ENCODE measurements around the gene OR51S1.
"Not testable (repeated sequence)": the region's sequence is repeated elsewhere in the genome, so short reads cannot be mapped to it uniquely, and the experiment has no call there.

Gene OR51S1

GRCh38 chr11:4863876-4864275 lies 14.9 kb upstream of the OR51S1 start:
- Histone ChIP-seq H3K4me1 (ENCODE audit: control insufficient read depth, insufficient read depth, low read length) (no peaks in the 10 kb centered on the region), H3K27me3 (ENCODE audit: control insufficient read depth, insufficient read depth, low read length, poor library complexity, severe bottlenecking) (no peaks in the 10 kb centered on the region), H3K36me3 (ENCODE audit: control insufficient read depth, insufficient read depth, low read length) (no peaks in the 10 kb centered on the region), H3K27ac (ENCODE audit: insufficient read depth, low read depth, low read length, poor library complexity, severe bottlenecking) (no peak overlapping the region), H3K4me3 (ENCODE audit: insufficient read depth, low read depth, low read length) (no peak overlapping the region), H3K9me3 (ENCODE audit: control insufficient read depth, low read length) (peaks cover 2% of the 10 kb centered on the region)
- 87 to 88% methylated on average over 3 to 4 of the region's 4 CpGs for WGBS, 2 experiments

GRCh38 chr11:4862447-4863236 lies 13.6 kb upstream of the OR51S1 start:
- no peaks in the 10 kb centered on the region for H3K4me1 ChIP-seq (ENCODE audit: control insufficient read depth, insufficient read depth, low read length)
- H3K27ac ChIP-seq (ENCODE audit: insufficient read depth, low read depth, low read length, poor library complexity, severe bottlenecking), result no peak overlapping the region
- no peaks in the 10 kb centered on the region for H3K36me3 ChIP-seq (ENCODE audit: control insufficient read depth, insufficient read depth, low read length)
- H3K27me3 ChIP-seq (ENCODE audit: control insufficient read depth, insufficient read depth, low read length, poor library complexity, severe bottlenecking), result no peaks in the 10 kb centered on the region
- H3K4me3 ChIP-seq (ENCODE audit: insufficient read depth, low read depth, low read length), result no peak overlapping the region
- H3K9me3 ChIP-seq (ENCODE audit: control insufficient read depth, low read length), result peaks cover 2% of the 10 kb centered on the region

DNA sequence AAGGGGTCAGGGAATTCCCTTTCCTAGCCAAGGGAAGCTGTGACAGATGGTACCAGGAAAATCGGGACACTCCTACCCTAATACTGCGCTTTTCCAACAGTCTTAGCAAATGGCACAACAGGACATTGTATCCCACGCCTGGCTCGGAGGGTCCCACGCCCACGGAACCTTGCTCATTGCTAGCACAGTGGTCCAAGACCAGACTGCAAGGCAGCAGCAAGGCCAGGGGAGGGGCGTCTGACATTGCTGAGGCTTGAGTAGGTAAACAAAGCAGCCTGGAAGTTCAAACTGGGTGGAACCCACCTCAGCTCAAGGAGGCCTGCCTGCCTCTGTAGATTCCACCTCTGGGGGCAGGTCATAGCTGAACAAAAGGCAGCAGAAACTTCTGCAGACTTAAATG lies 5.3 kb upstream of the OR51S1 start:
- H3K27ac ChIP-seq (ENCODE audit: insufficient read depth, low read depth, low read length, poor library complexity, severe bottlenecking); H3K9me3 ChIP-seq (ENCODE audit: control insufficient read depth, low read length); H3K36me3 ChIP-seq (ENCODE audit: control insufficient read depth, insufficient read depth, low read length); H3K4me3 ChIP-seq (ENCODE audit: insufficient read depth, low read depth, low read length); H3K27me3 ChIP-seq (ENCODE audit: control insufficient read depth, insufficient read depth, low read length, poor library complexity, severe bottlenecking); H3K4me1 ChIP-seq (ENCODE audit: control insufficient read depth, insufficient read depth, low read length): not testable (repeated sequence)
- WGBS, 2 experiments, result 94 to 95% methylated on average over 7 of the region's 7 CpGs

DNA sequence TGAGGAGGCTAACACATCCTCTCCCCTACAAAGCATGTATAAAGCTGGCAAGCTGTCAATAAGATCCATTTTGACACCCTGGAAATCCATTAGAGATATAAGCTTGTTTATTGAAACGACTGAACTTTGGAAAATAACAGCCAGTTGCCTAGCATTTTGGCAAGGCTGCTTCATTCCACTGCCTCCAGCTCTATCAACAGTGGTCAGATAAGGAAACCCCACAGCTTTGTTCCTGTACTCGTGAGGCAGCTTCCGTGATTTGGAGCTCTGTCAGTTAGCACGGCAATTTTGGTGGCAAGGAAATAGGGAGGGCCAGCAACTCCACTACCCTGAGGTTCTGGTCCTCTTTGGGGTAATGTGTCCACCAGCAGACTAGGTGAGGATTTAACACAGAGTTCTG lies 2.0 kb upstream of the OR51S1 start:
- no peaks in the 10 kb centered on the region for H3K27me3 ChIP-seq (ENCODE audit: control insufficient read depth, insufficient read depth, low read length, poor library complexity, severe bottlenecking)
- H3K36me3 ChIP-seq (ENCODE audit: control insufficient read depth, insufficient read depth, low read length), result no peaks in the 10 kb centered on the region
- 80 to 82% methylated on average over 4 of the region's 4 CpGs for WGBS, 2 experiments
- H3K9me3 ChIP-seq (ENCODE audit: control insufficient read depth, low read length), result no peaks in the 10 kb centered on the region
- H3K27ac ChIP-seq (ENCODE audit: insufficient read depth, low read depth, low read length, poor library complexity, severe bottlenecking), result no peak overlapping the region
- no peaks in the 10 kb centered on the region for H3K4me1 ChIP-seq (ENCODE audit: control insufficient read depth, insufficient read depth, low read length)
- no peak overlapping the region for H3K4me3 ChIP-seq (ENCODE audit: insufficient read depth, low read depth, low read length)

DNA sequence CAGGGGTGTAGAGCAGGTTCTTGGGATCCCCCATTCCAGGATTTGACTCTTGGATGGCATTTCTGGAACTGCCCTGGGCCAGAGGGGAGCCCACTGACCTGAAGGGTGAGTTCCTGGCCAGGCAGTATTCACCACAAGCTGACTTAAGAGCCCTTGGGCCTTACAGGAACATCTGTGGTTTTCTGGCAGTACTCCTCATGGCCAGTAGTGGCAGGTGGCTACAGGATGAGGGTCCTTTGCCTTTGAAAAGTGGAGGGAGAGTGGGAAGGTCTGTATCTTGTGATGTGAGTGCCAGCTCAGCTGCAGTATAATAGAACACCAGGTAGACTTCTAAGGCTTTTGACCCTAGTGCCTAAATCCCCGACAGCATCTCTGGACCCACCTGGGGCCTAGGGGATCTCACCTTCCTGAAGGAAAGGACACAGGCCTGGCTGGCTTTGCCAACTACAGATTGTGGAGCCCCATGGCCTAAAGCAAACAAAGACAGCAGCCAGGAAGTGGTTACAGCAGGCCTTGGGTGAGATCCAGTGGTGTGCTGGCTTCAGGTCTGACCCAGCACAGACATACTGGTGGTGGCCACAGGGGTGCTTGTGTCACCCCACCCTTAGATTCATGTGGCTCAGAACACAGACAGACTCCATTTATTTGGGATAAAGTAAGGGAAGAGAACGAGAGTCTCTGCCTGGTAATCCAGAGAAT lies 9.0 kb downstream of the OR51S1 start:
- H3K9me3 ChIP-seq (ENCODE audit: control insufficient read depth, low read length), result no peaks in the 10 kb centered on the region
- H3K27ac ChIP-seq (ENCODE audit: insufficient read depth, low read depth, low read length, poor library complexity, severe bottlenecking), result no peak overlapping the region
- H3K4me3 ChIP-seq (ENCODE audit: insufficient read depth, low read depth, low read length), result no peak overlapping the region
- H3K4me1 ChIP-seq (ENCODE audit: control insufficient read depth, insufficient read depth, low read length), result no peaks in the 10 kb centered on the region
- no peaks in the 10 kb centered on the region for H3K36me3 ChIP-seq (ENCODE audit: control insufficient read depth, insufficient read depth, low read length)
- 92 to 100% methylated on average over 2 of the region's 2 CpGs for WGBS, 2 experiments
- H3K27me3 ChIP-seq (ENCODE audit: control insufficient read depth, insufficient read depth, low read length, poor library complexity, severe bottlenecking), result no peaks in the 10 kb centered on the region

- WGBS, 2 experiments, result 67 to 79% methylated on average over 2 of the region's 2 CpGs
- Histone ChIP-seq H3K9me3 (ENCODE audit: control insufficient read depth, low read length) (no peaks in the 10 kb centered on the region), H3K27me3 (ENCODE audit: control insufficient read depth, insufficient read depth, low read length, poor library complexity, severe bottlenecking) (no peaks in the 10 kb centered on the region), H3K4me3 (ENCODE audit: insufficient read depth, low read depth, low read length) (no peak overlapping the region), H3K36me3 (ENCODE audit: control insufficient read depth, insufficient read depth, low read length) (no peaks in the 10 kb centered on the region), H3K4me1 (ENCODE audit: control insufficient read depth, insufficient read depth, low read length) (no peaks in the 10 kb centered on the region), H3K27ac (ENCODE audit: insufficient read depth, low read depth, low read length, poor library complexity, severe bottlenecking) (no peak overlapping the region)
Observed at GRCh38 chr11:4830909-4831308, 18.1 kb downstream of the OR51S1 start.

- WGBS, 2 experiments, result 70 to 82% methylated on average over 1 of the region's 1 CpG
- Histone ChIP-seq H3K9me3 (ENCODE audit: control insufficient read depth, low read length) (no peaks in the 10 kb centered on the region), H3K36me3 (ENCODE audit: control insufficient read depth, insufficient read depth, low read length) (no peaks in the 10 kb centered on the region), H3K4me1 (ENCODE audit: control insufficient read depth, insufficient read depth, low read length) (no peaks in the 10 kb centered on the region), H3K27ac (ENCODE audit: insufficient read depth, low read depth, low read length, poor library complexity, severe bottlenecking) (no peak overlapping the region), H3K4me3 (ENCODE audit: insufficient read depth, low read depth, low read length) (no peak overlapping the region), H3K27me3 (ENCODE audit: control insufficient read depth, insufficient read depth, low read length, poor library complexity, severe bottlenecking) (no peaks in the 10 kb centered on the region)
Observed at GRCh38 chr11:4830346-4830745, 18.7 kb downstream of the OR51S1 start.

DNA sequence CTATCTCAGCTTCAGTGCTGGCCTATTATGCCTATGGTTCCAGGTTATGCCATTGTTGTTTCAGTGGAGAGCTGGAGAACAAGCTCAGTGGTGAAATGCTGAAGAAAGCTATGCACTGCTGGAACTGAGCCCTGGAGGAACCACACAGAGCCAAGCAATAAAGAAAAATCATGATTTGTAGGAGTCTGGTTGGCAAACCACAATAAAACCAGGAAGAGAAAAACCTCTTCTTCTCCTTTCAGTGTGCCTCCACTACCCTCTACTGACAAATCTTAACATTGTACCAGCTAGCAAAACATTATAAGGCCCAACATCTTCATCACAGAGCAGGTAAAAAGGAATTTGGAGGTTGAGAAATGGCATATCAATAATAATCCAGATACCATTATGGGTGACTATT lies 22.6 kb downstream of the OR51S1 start:
- H3K4me1 ChIP-seq (ENCODE audit: control insufficient read depth, insufficient read depth, low read length), result no peaks in the 10 kb centered on the region

GRCh38 chr11:4825132-4825531 lies 23.9 kb downstream of the OR51S1 start:
- H3K36me3 ChIP-seq (ENCODE audit: control insufficient read depth, insufficient read depth, low read length), result no peaks in the 10 kb centered on the region
- H3K4me3 ChIP-seq (ENCODE audit: insufficient read depth, low read depth, low read length), result no peak overlapping the region
- H3K4me1 ChIP-seq (ENCODE audit: control insufficient read depth, insufficient read depth, low read length), result no peaks in the 10 kb centered on the region
- no peak overlapping the region for H3K27ac ChIP-seq (ENCODE audit: insufficient read depth, low read depth, low read length, poor library complexity, severe bottlenecking)
- H3K27me3 ChIP-seq (ENCODE audit: control insufficient read depth, insufficient read depth, low read length, poor library complexity, severe bottlenecking), result no peaks in the 10 kb centered on the region
- no peaks in the 10 kb centered on the region for H3K9me3 ChIP-seq (ENCODE audit: control insufficient read depth, low read length)

More for the DNA sequence above, 22.6 kb downstream of the OR51S1 start:
- no peaks in the 10 kb centered on the region for H3K27me3 ChIP-seq (ENCODE audit: control insufficient read depth, insufficient read depth, low read length, poor library complexity, severe bottlenecking)
- H3K4me3 ChIP-seq (ENCODE audit: insufficient read depth, low read depth, low read length), result no peak overlapping the region
- no peaks in the 10 kb centered on the region for H3K9me3 ChIP-seq (ENCODE audit: control insufficient read depth, low read length)
- H3K36me3 ChIP-seq (ENCODE audit: control insufficient read depth, insufficient read depth, low read length), result no peaks in the 10 kb centered on the region
- no peak overlapping the region for H3K27ac ChIP-seq (ENCODE audit: insufficient read depth, low read depth, low read length, poor library complexity, severe bottlenecking)

DNA sequence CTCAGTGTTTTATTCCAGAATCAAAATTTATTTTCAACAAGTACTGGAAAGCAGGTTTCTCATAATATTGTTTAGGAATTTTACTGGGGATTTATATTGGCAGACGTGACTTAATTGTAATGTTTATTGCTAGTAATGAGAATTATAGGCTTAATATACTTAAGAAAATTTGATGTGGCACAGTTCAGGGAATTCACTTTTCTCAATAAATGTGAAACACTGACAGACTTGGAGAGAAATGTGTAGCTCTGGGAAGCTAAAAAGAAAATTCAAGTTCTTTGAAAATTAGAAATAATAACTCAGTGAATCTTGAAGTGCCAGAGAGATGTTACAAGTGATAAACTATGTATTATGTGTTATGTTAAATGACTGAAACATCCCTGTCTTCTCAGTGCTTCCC lies 28.0 kb downstream of the OR51S1 start, which contains the start of gene OR51F2:
Gene OR51F2, plus strand, starts transcription at position 301 of the 400 bp plus-strand sequence. CDS start 101 bp downstream, outside the sequence.
- Histone ChIP-seq H3K9me3 (ENCODE audit: control insufficient read depth, low read length) (no peaks in the 10 kb centered on the region), H3K4me1 (ENCODE audit: control insufficient read depth, insufficient read depth, low read length) (no peaks in the 10 kb centered on the region), H3K27ac (ENCODE audit: insufficient read depth, low read depth, low read length, poor library complexity, severe bottlenecking) (no peak within 1 kb of the TSS), H3K36me3 (ENCODE audit: control insufficient read depth, insufficient read depth, low read length) (no peaks in the 10 kb centered on the region), H3K4me3 (ENCODE audit: insufficient read depth, low read depth, low read length) (no peak within 1 kb of the TSS), H3K27me3 (ENCODE audit: control insufficient read depth, insufficient read depth, low read length, poor library complexity, severe bottlenecking) (no peaks in the 10 kb centered on the region)
- 88 to 100% methylated on average over 1 of the region's 1 CpG for WGBS, 2 experiments
